Endothelial cell of umbilical vein (primary cell): ENCODE data around the gene MYCL. TPM values are rescaled to one million over a fixed set of nuclear protein-coding genes. Genes with fewer than 3 reads are reported as not detected.
A peak's percentile ranks its signal among the peaks of the same experiment; 100 is the strongest.

Experiments used
- BruUV-seq: library from RNA; stranded (reverse); fragments of 400-500 nt; replicated peaks from 2 replicates; lab custom pipeline; 2021; lab: Mats Ljungman, UMichigan
- CTCF ChIA-PET: fragments of 300-600, 350-600 bp; sonication (Branson Sonifier 250); formaldehyde crosslinking; loops from one replicate; lab custom pipeline; 2021; ENCODE audit warnings: antibody characterized with exemption, inconsistent platforms; lab: Charles Lee
- POLR2A ChIA-PET: fragments of 300-600, 350-600 bp; sonication (Branson Sonifier 250); formaldehyde crosslinking; loops from one replicate; lab custom pipeline; 2021; ENCODE audit warnings: antibody characterized with exemption, inconsistent platforms; lab: Charles Lee
- DNase-seq: peaks from one replicate; pipeline ENCODE4 v3.0.0-alpha.2; 2011; ENCODE audit warnings: low read depth, low spot score
- FAIRE-seq: peaks from 2 replicates; lab custom pipeline; 2011; peaks lifted over from hg19 to GRCh38; lab: Jason Lieb, UNC
- H2AFZ ChIP-seq: 2 replicates; pipeline ENCODE4 v1.6.0; 2012; ENCODE audit warnings: low read depth, low read length, control low read depth, inconsistent platforms
- H3K27ac ChIP-seq: 2 replicates; pipeline ENCODE4 v1.5.1; 2011; ENCODE audit warnings: low read depth, mild to moderate bottlenecking, control low read depth, low read length, moderate library complexity; ENCODE audit not compliant: insufficient read depth
- H3K27me3 ChIP-seq, 2 experiments: 2 replicates each; pipeline versions ENCODE4 v1.6.0 to v1.6.1; 2011; ENCODE audit warnings: low read length in 2 of 2, mixed read lengths in 1 of 2; ENCODE audit not compliant: control insufficient read depth in 2 of 2, insufficient read depth in 2 of 2
- H3K36me3 ChIP-seq, 2 experiments: 2 replicates in 1 of 2; 3 replicates in 1 of 2; pipeline ENCODE4 v1.5.1; 2011; ENCODE audit warnings: low read length in 2 of 2, mild to moderate bottlenecking in 1 of 2, moderate library complexity in 1 of 2; ENCODE audit not compliant: control insufficient read depth in 2 of 2, insufficient read depth in 2 of 2; ENCODE audit errors: extremely low read depth in 1 of 2
- H3K4me1 ChIP-seq: 3 replicates; pipeline ENCODE4 v1.5.1; 2011; ENCODE audit warnings: mild to moderate bottlenecking, low read length; ENCODE audit not compliant: control insufficient read depth, insufficient read depth; ENCODE audit errors: extremely low read depth
- H3K4me2 ChIP-seq: 2 replicates; pipeline ENCODE4 v1.6.1; 2011; ENCODE audit warnings: low read length, control low read depth, mixed read lengths; ENCODE audit not compliant: insufficient read depth
- H3K4me3 ChIP-seq, 3 experiments: fragments of 200-600 bp in 1 of 3; sonication (generic), shearing (Covaris generic) in 1 of 3; replicated peaks in 1 of 3; 2 replicates each; pipeline ENCODE4 v1.5.1; 2011 to 2016; ENCODE audit warnings: control low read depth in 3 of 3, low read length in 3 of 3, mild to moderate bottlenecking in 2 of 3, inconsistent platforms in 1 of 3, low read depth in 1 of 3, moderate library complexity in 1 of 3; ENCODE audit not compliant: insufficient read depth in 1 of 3
- H3K79me2 ChIP-seq: 2 replicates; pipeline ENCODE4 v1.6.0; 2012; ENCODE audit warnings: low read length, inconsistent platforms; ENCODE audit not compliant: control insufficient read depth, insufficient read depth
- H3K9ac ChIP-seq: replicated peaks from 2 replicates; pipeline ENCODE3; 2011; ENCODE audit warnings: low read length, control low read depth; ENCODE audit not compliant: insufficient read depth; ENCODE audit errors: extremely low read depth
- H3K9me1 ChIP-seq: replicated peaks from 3 replicates; pipeline ENCODE4 v1.6.0; 2011; ENCODE audit warnings: mild to moderate bottlenecking, low read length; ENCODE audit not compliant: control insufficient read depth, insufficient read depth; ENCODE audit errors: extremely low read depth
- H3K9me3 ChIP-seq: replicated peaks from 2 replicates; pipeline ENCODE4 v1.5.1; 2012; ENCODE audit warnings: low read length, inconsistent platforms; ENCODE audit not compliant: control insufficient read depth, insufficient read depth
- H4K20me1 ChIP-seq: replicated peaks from 2 replicates; pipeline ENCODE3; 2011; ENCODE audit warnings: mild to moderate bottlenecking, low read length; ENCODE audit not compliant: control insufficient read depth, insufficient read depth; ENCODE audit errors: extremely low read depth
- CTCF ChIP-seq, 2 donors: IDR thresholded peaks; 1 replicate in 1 of 2; 2 replicates in 1 of 2; pipeline ENCODE4 v1.5.1; 2011; ENCODE audit warnings: low read length in 2 of 2, mild to moderate bottlenecking in 2 of 2, moderate library complexity in 2 of 2, control low read depth in 1 of 2, inconsistent platforms in 1 of 2, low read depth in 1 of 2; ENCODE audit not compliant: insufficient read depth in 1 of 2; ENCODE audit errors: extremely low read depth in 1 of 2
- EZH2 ChIP-seq: IDR thresholded peaks from 2 replicates; pipeline ENCODE4 v1.6.1; 2012; ENCODE audit warnings: borderline replicate concordance, low read depth, mild to moderate bottlenecking, moderate library complexity, low read length, inconsistent platforms; ENCODE audit not compliant: severe bottlenecking
- FOS ChIP-seq: IDR thresholded peaks from 2 replicates; pipeline ENCODE4 v1.6.1; 2011; ENCODE audit warnings: mild to moderate bottlenecking, low read length, moderate library complexity, borderline replicate concordance; ENCODE audit not compliant: insufficient read depth
- GATA2 ChIP-seq: IDR thresholded peaks from 2 replicates; pipeline ENCODE4 v1.7.0; 2011; ENCODE audit warnings: low read depth, mild to moderate bottlenecking, moderate library complexity, mixed read lengths, low read length; ENCODE audit not compliant: insufficient read length, insufficient read depth
- JUN ChIP-seq: IDR thresholded peaks from 2 replicates; pipeline ENCODE4 v1.6.1; 2011; ENCODE audit warnings: borderline replicate concordance, low read depth; ENCODE audit not compliant: insufficient read length, insufficient read depth
- MAX ChIP-seq: IDR thresholded peaks from 2 replicates; pipeline ENCODE4 v1.6.1; 2011; ENCODE audit not compliant: insufficient read depth, insufficient read length
- MYC ChIP-seq: IDR thresholded peaks from one replicate; pipeline ENCODE4 v1.6.1; 2011; ENCODE audit warnings: mild to moderate bottlenecking, low read depth, low read length
- POLR2AphosphoS5 ChIP-seq: IDR thresholded peaks from 2 replicates; pipeline ENCODE4 v1.6.1; 2012; ENCODE audit warnings: low read depth, mild to moderate bottlenecking, control low read depth, low read length, moderate library complexity; ENCODE audit not compliant: insufficient read depth
- dilution Hi-C: fragments of 300-500 bp; cut with MboI; formaldehyde crosslinking; loops from one replicate; pipeline ENCODE4 v1.15.0; 2019; ENCODE audit warnings: low sequenced_read_pairs; ENCODE audit not compliant: extremely low pct_ligation_motif_present
- intact Hi-C: fragments of 100-400 bp; cut with micrococcal nuclease; formaldehyde crosslinking; loops from one replicate; pipeline ENCODE4 v1.10.0; 2022
- polyA plus RNA-seq, 4 experiments: library from polyadenylated mRNA; depleted of rRNA in 3 of 4; stranded (reverse) in 3 of 4; unstranded in 1 of 4; fragments of >200 nt; gene quantifications; 2 replicates each; pipeline versions ENCODE4 v1.2.1 to v1.2.3, GENCODE V29; 2011 to 2012; ENCODE audit warnings: missing spikeins in 1 of 4
- total RNA-seq: library from RNA; stranded (reverse); gene quantifications from 2 replicates; pipeline ENCODE4 v1.2.3, GENCODE V29; 2021

Gene MYCL
- total and polyA plus RNA-seq, 2 donors (not counting 3 experiments of a cell fraction or from before 2014, with no cell fraction given), result 1.3 to 2.1 TPM

GRCh38 chr1:39901464-39901713 is 328 bp downstream of the MYCL start:
- peak overlapping the region; percentile 84 for H2AFZ ChIP-seq
- H4K20me1 ChIP-seq, result no peaks in the 10 kb centered on the region
- no peaks in the 10 kb centered on the region for H3K79me2 ChIP-seq
- H3K36me3 ChIP-seq, result no peaks in the 10 kb centered on the region
- H3K27ac ChIP-seq, result no peak overlapping the region
- H3K9me1 ChIP-seq, result no peaks in the 10 kb centered on the region
- intact Hi-C loops (loop anchor here (1.0 to 5.0 kb wide), 5 partner anchors 9 to 131 kb away; partner anchors contain the start of gene MFSD2A), dilution Hi-C loops (no loop called here)
- ChIA-PET POLR2A (no interaction called here), CTCF (interaction anchor here (0.6 to 2.9 kb wide), 23 partner anchors 8 to 526 kb away, joined by 3 to 102 read pairs (median 8); partner anchors contain the start of genes MFSD2A and TRIT1)
- DNase-seq (peak; percentile 49), FAIRE-seq (no peak)
- peak overlapping the region; percentile 83 for H3K4me2 ChIP-seq
- peaks cover 13 to 20% of the 10 kb centered on the region in 2 experiments for H3K27me3 ChIP-seq
- no peaks in the 10 kb centered on the region for H3K9me3 ChIP-seq
- no TSS peak for BruUV-seq
- peaks cover 14% of the 10 kb centered on the region for H3K4me1 ChIP-seq
- TF ChIP-seq FOS (no peak), EZH2 (peak; percentile 45), JUN (no peak)
- H3K4me3 ChIP-seq, result peak overlapping the region; percentile 2 to 62 (median 46)
- peak overlapping the region; percentile 5 for H3K9ac ChIP-seq

GRCh38 chr1:39900662-39901463 is 854 bp downstream of the MYCL start:
- H3K4me2 ChIP-seq, result peak overlapping the region; percentile 83
- CTCF ChIA-PET, result interaction anchor here (0.6 to 2.9 kb wide), 19 partner anchors 8 to 526 kb away, joined by 3 to 54 read pairs (median 6); partner anchors contain the start of genes MFSD2A and TRIT1
- DNase-seq (no peak), FAIRE-seq (no peak)
- peaks cover 14% of the 10 kb centered on the region for H3K4me1 ChIP-seq
- dilution Hi-C loops (no loop called here), intact Hi-C loops (loop anchor here (1.0 to 5.0 kb wide), 5 partner anchors 9 to 131 kb away; partner anchors contain the start of gene MFSD2A)
- no TSS peak for BruUV-seq
- POLR2A ChIA-PET, result no interaction called here
- peaks cover 12 to 20% of the 10 kb centered on the region in 2 experiments for H3K27me3 ChIP-seq
- peak overlapping the region; percentile 2 to 62 (median 46) for H3K4me3 ChIP-seq
- no peaks in the 10 kb centered on the region for H3K79me2 ChIP-seq
- no peaks in the 10 kb centered on the region for H3K9me1 ChIP-seq
- peak overlapping the region; percentile 84 for H2AFZ ChIP-seq
- no peak for TF ChIP-seq MAX
- no peak for TF ChIP-seq CTCF (IDR thresholded peaks at IDR 0.05; ENCODE audit: extremely low read depth in 1 of 2, insufficient read depth in 1 of 2, low read depth in 1 of 2, low read length in 2 of 2)
- no peak for TF ChIP-seq EZH2
- TF ChIP-seq GATA2, result no peak
- no peak for TF ChIP-seq JUN
- TF ChIP-seq FOS, result no peak
- TF ChIP-seq POLR2AphosphoS5, result no peak
- TF ChIP-seq MYC, result no peak
- H3K9me3 ChIP-seq, result no peaks in the 10 kb centered on the region
- H4K20me1 ChIP-seq, result no peaks in the 10 kb centered on the region
- H3K36me3 ChIP-seq, result no peaks in the 10 kb centered on the region
- no peak overlapping the region for H3K27ac ChIP-seq
- peak overlapping the region; percentile 5 for H3K9ac ChIP-seq
